PFSK-1 (cell line): Measurements from ENCODE around the gene E2F4.

Experiments
- FOXP2 ChIP-seq: optimal IDR thresholded peaks from 2 replicates; pipeline ENCODE3; 2011; ENCODE audit warnings: borderline replicate concordance, control low read depth, inconsistent platforms; ENCODE audit not compliant: insufficient read depth; ENCODE audit errors: extremely low read length, extremely low read depth
- POLR2AphosphoS5 ChIP-seq: IDR thresholded peaks from 2 replicates; pipeline ENCODE4 v1.6.1; 2012; ENCODE audit warnings: low read depth, mild to moderate bottlenecking, control low read depth, low read length, moderate library complexity
- REST ChIP-seq, 2 experiments: IDR thresholded peaks; 2 replicates each; pipeline versions ENCODE4 v1.6.1 to v1.8.0; 2011 to 2012; ENCODE audit warnings: low read depth in 2 of 2, low read length in 2 of 2, control low read depth in 1 of 2, inconsistent platforms in 1 of 2, mild to moderate bottlenecking in 1 of 2, moderate library complexity in 1 of 2; ENCODE audit not compliant: insufficient read depth in 1 of 2
- SIN3A ChIP-seq: IDR thresholded peaks from 2 replicates; pipeline ENCODE4 v1.6.1; 2012; ENCODE audit warnings: mild to moderate bottlenecking, low read length, moderate library complexity, borderline replicate concordance; ENCODE audit not compliant: insufficient read depth
- TAF1 ChIP-seq: IDR thresholded peaks from 2 replicates; pipeline ENCODE4 v1.6.1; 2012; ENCODE audit warnings: low read length, control low read depth, borderline replicate concordance; ENCODE audit not compliant: insufficient read depth

Gene E2F4

GRCh38 chr16:67170949-67171649, 20.9 kb upstream of the E2F4 start:
- TF ChIP-seq REST (IDR thresholded peaks at IDR 0.05; ENCODE audit: insufficient read depth in 1 of 2, low read depth in 2 of 2, low read length in 2 of 2) (no peak), TAF1 (no peak), POLR2AphosphoS5 (no peak), FOXP2 (no peak), SIN3A (no peak)

- TF ChIP-seq SIN3A, result no peak
- TF ChIP-seq POLR2AphosphoS5, result no peak
- no peak for TF ChIP-seq REST (IDR thresholded peaks at IDR 0.05; ENCODE audit: insufficient read depth in 1 of 2, low read depth in 2 of 2, low read length in 2 of 2)
- TF ChIP-seq FOXP2, result no peak
- TF ChIP-seq TAF1, result no peak
These were observed 18.6 kb upstream of the E2F4 start for GRCh38 chr16:67173323-67173722.

GRCh38 chr16:67173808-67174705, 17.9 kb upstream of the E2F4 start:
- TF ChIP-seq SIN3A, result no peak
- TF ChIP-seq TAF1, result no peak
- TF ChIP-seq FOXP2, result peak; percentile 69
- no peak for TF ChIP-seq REST (IDR thresholded peaks at IDR 0.05; ENCODE audit: insufficient read depth in 1 of 2, low read depth in 2 of 2, low read length in 2 of 2)
- peak; percentile 53 for TF ChIP-seq POLR2AphosphoS5

DNA sequence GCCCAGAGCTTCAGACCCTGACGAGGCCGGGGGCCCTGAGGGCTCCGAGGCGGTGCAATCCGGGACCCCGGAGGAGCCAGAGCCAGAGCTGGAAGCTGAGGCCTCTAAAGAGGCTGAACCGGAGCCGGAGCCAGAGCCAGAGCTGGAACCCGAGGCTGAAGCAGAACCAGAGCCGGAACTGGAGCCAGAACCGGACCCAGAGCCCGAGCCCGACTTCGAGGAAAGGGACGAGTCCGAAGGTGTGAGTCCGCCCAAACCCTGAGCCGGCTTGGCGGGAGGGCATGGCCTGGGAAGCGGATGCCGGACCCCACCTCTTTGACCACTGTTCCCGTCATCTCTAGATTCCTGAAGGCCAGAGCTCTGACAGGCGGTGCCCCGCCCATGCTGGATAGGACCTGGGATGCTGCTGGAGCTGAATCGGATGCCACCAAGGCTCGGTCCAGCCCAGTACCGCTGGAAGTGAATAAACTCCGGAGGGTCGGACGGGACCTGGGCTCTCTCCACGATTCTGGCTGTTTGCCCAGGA, 17.2 kb upstream of the E2F4 start:
- TF ChIP-seq SIN3A (no peak), REST (IDR thresholded peaks at IDR 0.05; ENCODE audit: insufficient read depth in 1 of 2, low read depth in 2 of 2, low read length in 2 of 2) (no peak), TAF1 (no peak)
